PC-3 (cell line): ENCODE results near the gene MR1. TPM values are rescaled to one million over a fixed set of nuclear protein-coding genes. Genes with fewer than 3 reads are reported as not detected.

Experiments used
- ATAC-seq: fragments of 200-7000 bp; cut with Tn5 transposase; 2 replicates; pipeline ENCODE4 v1.9.1; 2020; ENCODE audit warnings: mild to moderate bottlenecking, moderate library complexity
- BruUV-seq: library from RNA; stranded (reverse); fragments of 400-500 nt; replicated peaks from 2 replicates; lab custom pipeline; 2021; lab: Mats Ljungman, UMichigan
- CTCF ChIA-PET: fragments of 300-600 bp; sonication (Branson Sonifier 250); formaldehyde crosslinking; loops from one replicate; lab custom pipeline; 2022; ENCODE audit warnings: antibody characterized with exemption; lab: Charles Lee
- POLR2A ChIA-PET: fragments of 300-600 bp; sonication (Branson Sonifier 250); formaldehyde crosslinking; loops from one replicate; lab custom pipeline; 2022; ENCODE audit warnings: antibody characterized with exemption; ENCODE audit not compliant: unreplicated experiment; lab: Charles Lee
- DNase-seq: peaks from one replicate; pipeline ENCODE4 v3.0.0-alpha.2; 2015
- H2AFZ ChIP-seq: fragments of 300-600 bp; sonication (generic); 2 replicates; pipeline ENCODE4 v1.6.0; 2016; ENCODE audit warnings: antibody characterized with exemption, low read length
- H3F3A ChIP-seq: fragments of 300-600 bp; sonication (generic); one replicate; pipeline ENCODE4 v1.6.0; 2017; ENCODE audit warnings: antibody characterized with exemption, low read length, control low read depth, mild to moderate bottlenecking; ENCODE audit not compliant: unreplicated experiment
- H3K27ac ChIP-seq: fragments of 300-600 bp; sonication (generic); 2 replicates; pipeline ENCODE4 v1.5.1; 2016; ENCODE audit warnings: mild to moderate bottlenecking, low read length
- H3K27me3 ChIP-seq: fragments of 300-600 bp; sonication (generic); 2 replicates; pipeline ENCODE4 v1.6.1; 2016; ENCODE audit warnings: low read length, mixed read lengths
- H3K36me3 ChIP-seq: fragments of 300-600 bp; sonication (generic); 2 replicates; pipeline ENCODE4 v1.6.1; 2016; ENCODE audit warnings: low read depth, mixed run types, low read length, mixed read lengths
- H3K4me1 ChIP-seq: fragments of 300-600 bp; sonication (generic); 2 replicates; pipeline ENCODE4 v1.5.1; 2016; ENCODE audit warnings: low read length; ENCODE audit not compliant: insufficient read depth
- H3K4me2 ChIP-seq: fragments of 300-600 bp; sonication (generic); 2 replicates; pipeline ENCODE4 v1.6.0; 2016; ENCODE audit warnings: low read length
- H3K4me3 ChIP-seq: fragments of 300-600 bp; sonication (generic); 2 replicates; pipeline ENCODE4 v1.5.1; 2016; ENCODE audit warnings: mild to moderate bottlenecking, low read length, mixed read lengths
- H3K79me2 ChIP-seq: fragments of 300-600 bp; sonication (generic); 2 replicates; pipeline ENCODE4 v1.6.1; 2017; ENCODE audit warnings: low read length, mixed read lengths
- H3K9ac ChIP-seq: fragments of 300-600 bp; sonication (generic); 2 replicates; pipeline ENCODE4 v1.6.0; 2016; ENCODE audit warnings: mild to moderate bottlenecking, low read length
- H3K9me2 ChIP-seq: fragments of 300-600 bp; sonication (generic); replicated peaks from 2 replicates; pipeline ENCODE4 v1.6.1; 2016; ENCODE audit warnings: mixed run types, low read length, mixed read lengths
- H3K9me3 ChIP-seq: fragments of 300-600 bp; sonication (generic); 2 replicates; pipeline ENCODE4 v1.6.1; 2016; ENCODE audit warnings: low read length, mixed read lengths
- H4K20me1 ChIP-seq: fragments of 300-600 bp; sonication (generic); 2 replicates; pipeline ENCODE4 v1.6.1; 2016; ENCODE audit warnings: low read length, mixed read lengths
- CTCF ChIP-seq: fragments of 300-600 bp; sonication (generic); conservative IDR thresholded peaks from 2 replicates; pipeline ENCODE4 v1.5.1; 2017; ENCODE audit warnings: antibody characterized with exemption, low read depth, mild to moderate bottlenecking, low read length
- EZH2 ChIP-seq: fragments of 300-600 bp; sonication (generic); IDR thresholded peaks from one replicate; pipeline ENCODE4 v1.6.1; 2017; ENCODE audit warnings: antibody characterized with exemption, mild to moderate bottlenecking, low read length; ENCODE audit not compliant: unreplicated experiment
- EZH2phosphoT487 ChIP-seq: fragments of 300-600 bp; sonication (generic); IDR thresholded peaks from 2 replicates; pipeline ENCODE4 v1.6.1; 2018; ENCODE audit warnings: mild to moderate bottlenecking, antibody characterized with exemption, low read length, borderline replicate concordance
- intact Hi-C: fragments of 100-400 bp; cut with micrococcal nuclease; formaldehyde crosslinking; loops from 2 replicates; pipeline ENCODE4 v1.9.0; 2023
- total RNA-seq: library from RNA; depleted of rRNA; stranded (reverse); fragments of >200 nt; gene quantifications from 2 replicates; pipeline ENCODE4 v1.2.3, GENCODE V29; 2014

Gene MR1
- total RNA-seq, 1 experiment from 2014 or later: 3.4 TPM

- intact Hi-C loops: no loop called here
- Histone ChIP-seq H2AFZ (no peak overlapping the region), H3K79me2 (peaks cover 24% of the 10 kb centered on the region), H3K27ac (peak overlapping the region; percentile 91), H3K4me1 (peaks cover 76% of the 10 kb centered on the region), H3K4me3 (no peak overlapping the region), H3K9me2 (no peaks in the 10 kb centered on the region), H3K4me2 (peak overlapping the region; percentile 90), H3K27me3 (no peaks in the 10 kb centered on the region), H4K20me1 (no peaks in the 10 kb centered on the region), H3F3A (no peaks in the 10 kb centered on the region), H3K9me3 (no peaks in the 10 kb centered on the region), H3K36me3 (no peaks in the 10 kb centered on the region), H3K9ac (no peak overlapping the region)
- ChIA-PET CTCF (no interaction called here), POLR2A (no interaction called here)
- BruUV-seq: no TSS peak
- TF ChIP-seq EZH2 (no peak), EZH2phosphoT487 (no peak), CTCF (no peak)
- DNase-seq: no peak
- ATAC-seq: no peak
These were observed 69.6 kb downstream of the MR1 start for GRCh38 chr1:181103399-181103798.

DNA sequence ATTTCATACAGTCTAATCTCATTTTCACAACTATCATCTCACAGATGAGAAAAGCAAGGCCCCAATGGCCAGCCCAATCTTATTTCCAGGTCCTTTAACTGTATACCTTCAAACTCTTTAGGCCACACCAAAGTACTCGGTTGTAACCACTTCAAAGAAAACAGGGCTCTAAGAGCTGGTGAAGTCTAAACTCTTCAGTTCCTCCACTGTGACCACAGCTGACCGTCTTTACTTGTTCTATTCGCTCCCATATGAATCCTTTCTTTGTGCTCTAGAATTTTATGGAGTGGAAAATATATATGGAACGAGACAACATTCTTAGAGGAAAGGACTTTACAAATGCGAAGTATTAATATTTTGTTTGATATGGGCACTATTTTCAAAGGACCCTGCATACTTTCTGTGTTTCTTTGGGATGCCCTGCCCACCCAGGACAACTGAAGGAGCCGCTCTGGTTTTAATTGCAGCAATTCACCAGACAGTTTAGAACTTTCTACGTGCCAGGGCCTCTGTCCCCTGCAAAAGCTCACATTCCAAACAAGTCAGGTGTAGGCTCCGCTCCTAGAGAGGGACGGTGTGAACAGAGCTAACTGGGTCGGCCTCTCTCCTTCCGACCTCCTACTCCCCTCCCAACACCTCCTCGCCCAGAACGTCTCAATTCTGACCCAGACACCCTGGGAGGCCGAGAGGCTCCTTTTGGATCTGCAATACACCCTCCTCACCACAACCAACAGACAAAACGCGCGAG is 70.4 kb downstream of the MR1 start:
- ChIA-PET POLR2A (interaction anchor here (1.0 to 1.4 kb wide), 2 partner anchors 14 to 36 kb away, joined by 12 to 21 read pairs; no protein-coding TSS in a partner anchor), CTCF (no interaction called here)
- TF ChIP-seq CTCF: no peak; the same call in 1 of the 2 replicates
- TF ChIP-seq EZH2phosphoT487: no peak
- no peak for TF ChIP-seq EZH2
- TSS peak; percentile 56 for BruUV-seq
- peak overlapping the region; percentile 91 for H3K27ac ChIP-seq
- intact Hi-C loops: loop anchor here (2.0 kb wide), 1 partner anchor 13 kb away; no protein-coding TSS in a partner anchor
- peak overlapping the region; percentile 99 for H3K9ac ChIP-seq
- no peaks in the 10 kb centered on the region for H3K27me3 ChIP-seq
- peak overlapping the region; percentile 68 for H3K4me3 ChIP-seq
- no peaks in the 10 kb centered on the region for H3K36me3 ChIP-seq
- no peaks in the 10 kb centered on the region for H3K9me3 ChIP-seq
- no peaks in the 10 kb centered on the region for H4K20me1 ChIP-seq
- H3K9me2 ChIP-seq: no peaks in the 10 kb centered on the region
- peaks cover 75% of the 10 kb centered on the region for H3K4me1 ChIP-seq
- H3F3A ChIP-seq: no peaks in the 10 kb centered on the region
- peaks cover 24% of the 10 kb centered on the region for H3K79me2 ChIP-seq
- DNase-seq (no peak), ATAC-seq (peak; percentile 18)
- peak overlapping the region; percentile 54; the same call in 1 of the 2 replicates for H2AFZ ChIP-seq
- peak overlapping the region; percentile 90 for H3K4me2 ChIP-seq

DNA sequence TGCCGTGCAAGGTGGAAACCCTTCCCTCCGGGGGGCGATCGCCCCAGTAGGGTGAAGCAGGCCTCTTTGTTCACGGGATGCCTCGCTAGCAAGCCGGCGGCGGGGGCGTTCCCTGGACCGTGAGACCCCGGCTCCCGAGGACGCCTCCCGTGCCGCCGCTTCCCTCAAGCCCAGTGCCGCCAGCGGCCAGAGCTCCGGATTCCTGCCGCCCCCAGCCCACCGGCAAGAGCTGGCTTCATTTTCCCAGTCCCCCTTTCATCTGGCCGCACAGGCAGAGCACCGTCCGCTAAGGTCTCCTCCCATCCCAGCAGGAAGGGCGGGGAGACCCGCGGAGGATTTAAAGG is 71.0 kb downstream of the MR1 start:
- no peaks in the 10 kb centered on the region for H3K36me3 ChIP-seq
- H2AFZ ChIP-seq: peak overlapping the region; percentile 54
- H3K27me3 ChIP-seq: no peaks in the 10 kb centered on the region
- no TSS peak for BruUV-seq
- DNase-seq: no peak
- H3K9me3 ChIP-seq: no peaks in the 10 kb centered on the region
- H3K4me3 ChIP-seq: peak overlapping the region; percentile 68
- no peaks in the 10 kb centered on the region for H3K9me2 ChIP-seq
- peak overlapping the region; percentile 90 for H3K4me2 ChIP-seq
- peak; percentile 24; the same call in 1 of the 2 replicates for ATAC-seq
- peak overlapping the region; percentile 99 for H3K9ac ChIP-seq
- H4K20me1 ChIP-seq: no peaks in the 10 kb centered on the region
- peaks cover 24% of the 10 kb centered on the region for H3K79me2 ChIP-seq
- POLR2A ChIA-PET: interaction anchor here (0.6 to 1.4 kb wide), 4 partner anchors 12 to 82 kb away, joined by 3 to 21 read pairs (median 12); partner anchors contain the start of gene STX6
- no peaks in the 10 kb centered on the region for H3F3A ChIP-seq
- H3K27ac ChIP-seq: peak overlapping the region; percentile 91
- CTCF ChIA-PET: interaction anchor here (0.6 kb wide), 1 partner anchor 119 kb away, joined by 8 read pairs; no protein-coding TSS in a partner anchor
- TF ChIP-seq CTCF (no peak), EZH2phosphoT487 (no peak), EZH2 (no peak)
- intact Hi-C loops: loop anchor here (2.0 kb wide), 1 partner anchor 14 kb away; no protein-coding TSS in a partner anchor
- H3K4me1 ChIP-seq: peaks cover 70% of the 10 kb centered on the region
